22Rv1 (cell line): ENCODE data around the gene MFSD11.
A peak's percentile ranks its signal among the peaks of the same experiment; 100 is the strongest.
"Not testable (repeated sequence)": the region's sequence is repeated elsewhere in the genome, so short reads cannot be mapped to it uniquely, and the experiment has no call there.

Experiments used
- H3K27ac ChIP-seq: fragments of 450-650 bp; 2 replicates; pipeline ENCODE4 v1.5.1; 2017
- CTCF ChIP-seq: fragments of 450-650 bp; IDR thresholded peaks from 2 replicates; pipeline ENCODE4 v1.5.1; 2017; ENCODE audit warnings: mild to moderate bottlenecking
- ZFX ChIP-seq: fragments of 450-650 bp; IDR thresholded peaks from 2 replicates; pipeline ENCODE4 v1.6.1; 2017; ENCODE audit warnings: antibody characterized with exemption, borderline replicate concordance

MFSD11 gene

GRCh38 chr17:76810956-76811355 lies 73.0 kb downstream of the MFSD11 start:
- H3K27ac ChIP-seq: no peak overlapping the region
- TF ChIP-seq ZFX (no peak), CTCF (no peak)

GRCh38 chr17:76811834-76812233 lies 73.9 kb downstream of the MFSD11 start:
- no peak overlapping the region for H3K27ac ChIP-seq
- TF ChIP-seq ZFX (no peak), CTCF (no peak)

- TF ChIP-seq ZFX (no peak), CTCF (no peak)
- no peak overlapping the region for H3K27ac ChIP-seq
Observed at GRCh38 chr17:76812263-76812662, 74.3 kb downstream of the MFSD11 start.

- TF ChIP-seq ZFX (no peak), CTCF (no peak)
- H3K27ac ChIP-seq: no peak overlapping the region
Observed at GRCh38 chr17:76812968-76813367, 75.0 kb downstream of the MFSD11 start.

GRCh38 chr17:76815907-76816589 lies 78.1 kb downstream of the MFSD11 start:
- not testable (repeated sequence) for H3K27ac ChIP-seq

- no peak for TF ChIP-seq ZFX
- peak; percentile 77 for TF ChIP-seq CTCF
Observed at GRCh38 chr17:76816590-76817135, 78.7 kb downstream of the MFSD11 start.

GRCh38 chr17:76820039-76820438 lies 82.1 kb downstream of the MFSD11 start:
- TF ChIP-seq CTCF (no peak), ZFX (no peak)
- no peak overlapping the region for H3K27ac ChIP-seq

More at GRCh38 chr17:76816590-76817135, 78.7 kb downstream of the MFSD11 start:
- no peak overlapping the region for H3K27ac ChIP-seq

- no peak overlapping the region for H3K27ac ChIP-seq
- TF ChIP-seq ZFX (no peak), CTCF (no peak)
Observed at GRCh38 chr17:76820561-76820960, 82.6 kb downstream of the MFSD11 start.
